Mammary epithelial cell (primary cell): ENCODE data around the gene PMP22.

Experiments
- CTCF ChIP-seq, 2 donors: IDR thresholded peaks in 1 of 2; conservative IDR thresholded peaks in 1 of 2; 2 replicates each; pipeline ENCODE4 v1.5.1; 2011 to 2012; ENCODE audit warnings: inconsistent platforms in 2 of 2, low read length in 2 of 2, mild to moderate bottlenecking in 2 of 2, control low read depth in 1 of 2, low read depth in 1 of 2; ENCODE audit not compliant: insufficient read depth in 1 of 2; ENCODE audit errors: extremely low read depth in 1 of 2
- EZH2 ChIP-seq: IDR thresholded peaks from 2 replicates; pipeline ENCODE4 v1.6.1; 2012; ENCODE audit warnings: low read length, inconsistent platforms, borderline replicate concordance

DNA sequence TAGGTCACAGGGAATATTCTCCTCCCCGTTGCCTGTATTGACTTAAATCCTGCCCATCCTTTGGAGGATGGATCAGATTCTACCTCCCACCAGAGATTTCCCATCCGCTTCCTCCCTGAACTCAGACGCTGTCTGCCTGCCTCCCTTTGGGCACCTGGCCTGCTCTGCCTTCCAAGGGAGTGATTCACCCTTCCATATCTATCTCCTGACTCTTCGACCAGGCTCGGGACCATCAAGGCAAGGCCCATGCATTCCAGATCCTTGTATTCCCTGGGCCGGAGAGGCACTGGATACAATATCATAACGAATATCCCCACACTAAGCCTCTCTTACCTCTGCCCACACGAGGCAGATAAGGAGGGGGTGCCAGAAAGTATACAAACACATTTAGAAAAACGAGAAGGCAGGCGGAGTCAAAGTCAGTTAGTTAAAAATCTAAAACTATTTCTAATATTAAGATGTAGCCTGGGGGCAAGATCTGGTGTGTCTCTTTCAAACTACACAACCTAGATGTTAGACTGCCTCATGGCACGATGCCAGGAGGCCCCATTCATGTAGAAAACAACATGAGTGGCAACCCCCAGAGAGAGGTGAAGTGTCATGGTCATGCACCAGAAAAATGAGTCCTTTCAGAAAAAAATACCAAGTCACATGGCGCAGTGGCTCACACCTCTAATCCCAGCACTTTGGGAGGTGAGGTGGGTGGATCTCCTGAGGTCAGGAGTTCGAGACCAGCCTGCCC lies 9.2 kb downstream of the PMP22 start:
- TF ChIP-seq CTCF (conservative IDR thresholded peaks at IDR 0.05 in 1 of 2, IDR thresholded peaks at IDR 0.05 in 1 of 2; ENCODE audit: extremely low read depth in 1 of 2, insufficient read depth in 1 of 2, low read depth in 1 of 2, low read length in 2 of 2): no peak
- no peak for TF ChIP-seq EZH2
